ENCODE results near the gene CLP1. TPM values are rescaled to one million over a fixed set of nuclear protein-coding genes. Genes with fewer than 3 reads are reported as not detected.

Gene CLP1
- total RNA-seq (10 to 100 TPM in 2 of 9 donors, 1 to 10 TPM in 7; 5.5 to 11.6 (median 8.2) TPM), polyA plus RNA-seq (10 to 100 TPM in 1 of 2 donors, 1 to 10 TPM in 1; 3.0 to 11.9 TPM)
- long read RNA-seq, donor 1, transcript CLP1-205 (3 exons, 2,435 nt) = major isoform, 9 of 13 reads
- long read RNA-seq, donor 1, partial matches to known transcripts = 4 of 13 reads
- long read RNA-seq, donor 1, other reads (novel, unspliced or antisense) = 0 of 13 reads
- long read RNA-seq, donor 2, transcript CLP1-205 (3 exons, 2,435 nt) = major isoform, 70 of 77 reads
- long read RNA-seq, donor 2, partial matches to known transcripts = 4 of 77 reads
- long read RNA-seq, donor 2, other reads (novel, unspliced or antisense) = 1 of 77 reads
- long read RNA-seq, donor 3, transcript CLP1-205 (3 exons, 2,435 nt) = major isoform, 8 of 10 reads
- long read RNA-seq, donor 3, partial matches to known transcripts = 1 of 10 reads
- long read RNA-seq, donor 3, other reads (novel, unspliced or antisense) = 0 of 10 reads

GRCh38 chr11:57657194-57658022, at the start of gene CLP1:
Gene CLP1 (plus strand): TSS chr11:57657762. CDS start chr11:57659477, 1,715 bp downstream.
- Histone ChIP-seq H3K27me3 (no peaks in the 10 kb centered on the region), H3K4me3 (peak within 1 kb of the TSS; percentile 28 to 92 (median 70)), H3K36me3 (peaks cover 0 to 35% (median 31%) of the 10 kb centered on the region in 9 donors), H3K27ac (peak within 1 kb of the TSS; percentile 52 to 96 (median 87)), H3K9me3 (no peaks in the 10 kb centered on the region), H3K4me1 (peaks cover 0 to 28% (median 15%) of the 10 kb centered on the region in 12 donors)
- 0 to 2% (median 0%) methylated on average over 33 to 45 of the region's 45 CpGs for WGBS, 4 donors
- intact Hi-C loops (cut with DNase I) = loop anchor here in 2 of 10 donors (1.0 kb wide), 2 partner anchors 10 to 127 kb away; partner anchors contain the start of gene TIMM10 (in 1 of the 2)
- ATAC-seq = peak; percentile 99
- peak; percentile 99 to 100 (median 100) for DNase-seq
- TF ChIP-seq POLR2A (IDR thresholded peaks at IDR 0.05) = peak in 1 of 2 donors; percentile 80
- peak in 1 of 12 donors; percentile 11 for TF ChIP-seq CTCF (IDR thresholded peaks at IDR 0.05)

DNA sequence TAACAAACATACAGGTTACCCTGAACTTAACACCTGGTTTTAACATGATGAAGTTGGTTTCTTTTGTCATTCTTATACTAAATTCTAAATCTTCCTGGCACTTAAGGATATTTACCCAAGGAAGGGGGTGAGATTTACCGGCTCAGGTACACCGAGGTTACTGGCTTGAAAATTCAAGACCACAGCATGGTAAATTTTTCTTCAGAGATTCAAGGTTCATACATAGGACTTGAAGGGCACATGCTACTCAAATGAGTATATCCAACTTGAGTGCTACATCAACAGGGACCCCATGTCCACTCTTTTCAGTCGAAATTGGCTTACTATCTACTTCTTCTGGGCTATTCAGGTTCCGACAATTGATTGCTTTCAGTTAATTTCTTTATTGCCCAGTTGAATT, 47.4 kb upstream of the CLP1 start:
- Histone ChIP-seq H3K4me1 (no peaks in the 10 kb centered on the region), H3K27ac (no peak overlapping the region), H3K9me3 (no peaks in the 10 kb centered on the region), H3K36me3 (peaks cover 0 to 100% (median 90%) of the 10 kb centered on the region in 9 donors), H3K27me3 (no peaks in the 10 kb centered on the region), H3K4me3 (no peak overlapping the region)
- DNase-seq (no peak), ATAC-seq (no peak)
- intact Hi-C loops (cut with DNase I) = no loop called here
- WGBS, 4 donors = 92 to 94% (median 94%) methylated on average over 4 of the region's 4 CpGs
- TF ChIP-seq POLR2A (IDR thresholded peaks at IDR 0.05) = no peak
- no peak for TF ChIP-seq CTCF (IDR thresholded peaks at IDR 0.05)

- ATAC-seq = no peak
- TF ChIP-seq CTCF (IDR thresholded peaks at IDR 0.05) = no peak
- no peak for TF ChIP-seq POLR2A (IDR thresholded peaks at IDR 0.05)
- DNase-seq = no peak
Observed at GRCh38 chr11:57614234-57614772, 43.3 kb upstream of the CLP1 start.

More at GRCh38 chr11:57614234-57614772, 43.3 kb upstream of the CLP1 start:
- WGBS, 4 donors = 77 to 84% (median 82%) methylated on average over 10 of the region's 10 CpGs
- intact Hi-C loops (cut with DNase I) = no loop called here
- Histone ChIP-seq H3K36me3 (peaks cover 0 to 76% (median 60%) of the 10 kb centered on the region in 9 donors), H3K27me3 (no peaks in the 10 kb centered on the region), H3K4me3 (no peak overlapping the region), H3K4me1 (no peaks in the 10 kb centered on the region), H3K27ac (no peak overlapping the region), H3K9me3 (peaks cover 0 to 3% (median under 1%) of the 10 kb centered on the region in 12 donors)

Data from heart left ventricle (tissue), 16 donors.